ENCODE data around the gene ATG2A. TPM values are rescaled to one million over a fixed set of nuclear protein-coding genes. Genes with fewer than 3 reads are reported as not detected.

Gene ATG2A
- total and polyA plus RNA-seq, 2 of the 8 experiments (the other 6 are each of a cell fraction or from before 2014, with no cell fraction given) = 12.1 to 22.1 TPM

- Histone ChIP-seq H3K23ac (ENCODE audit: insufficient read length) (no peak overlapping the region), H2BK12ac (ENCODE audit: low read depth, low read length) (no peak overlapping the region), H3K4me3 (ENCODE audit: extremely low read depth in 1 of 4, insufficient read depth in 2 of 4, low read depth in 3 of 4, low read length in 4 of 4) (no peak overlapping the region), H3K79me1 (ENCODE audit: low read depth, low read length) (0 out of 2 replicates have a peak, but pooled peaks cover 3% of the 10 kb centered on the region), H3K4ac (replicated peaks; ENCODE audit: insufficient read length, low read depth, low read length) (no peak overlapping the region), H3K27me3 (replicated peaks in 1 of 4; ENCODE audit: control insufficient read depth in 3 of 4, extremely low read depth in 1 of 4, insufficient read depth in 3 of 4, low read length in 3 of 4) (no peaks in the 10 kb centered on the region), H4K5ac (ENCODE audit: insufficient read length, low read depth, low read length) (no peak overlapping the region), H3K27ac (ENCODE audit: low read depth, low read length) (no peak overlapping the region), H2BK5ac (ENCODE audit: low read depth, low read length) (no peak overlapping the region), H4K20me1 (replicated peaks in 1 of 2; ENCODE audit: control insufficient read depth in 1 of 2, insufficient read depth in 2 of 2, low read length in 2 of 2) (no peaks in the 10 kb centered on the region), H2BK20ac (ENCODE audit: low read length) (no peak overlapping the region), H3K23me2 (ENCODE audit: low read depth, low read length) (peaks cover 17% of the 10 kb centered on the region), H3K18ac (ENCODE audit: extremely low read depth, low read length) (no peak overlapping the region), H3K79me2 (ENCODE audit: control insufficient read depth in 1 of 2, insufficient read depth in 2 of 2, low read length in 2 of 2) (no peaks in the 10 kb centered on the region), H3K9ac (replicated peaks in 1 of 4; ENCODE audit: extremely low read depth in 1 of 4, low read depth in 3 of 4, low read length in 3 of 4) (no peak overlapping the region), H2BK15ac (ENCODE audit: low read length) (no peak overlapping the region), H3K14ac (ENCODE audit: insufficient read length) (no peak overlapping the region), H3K36me3 (ENCODE audit: control insufficient read depth in 2 of 4, insufficient read depth in 4 of 4, low read length in 3 of 4) (no peaks in the 10 kb centered on the region), H2BK120ac (replicated peaks; ENCODE audit: low read depth, low read length) (no peak overlapping the region), H4K8ac (ENCODE audit: extremely low read depth, insufficient read depth, low read length) (no peak overlapping the region), H2AFZ (ENCODE audit: low read length) (no peak overlapping the region), H2AK5ac (ENCODE audit: low read depth, low read length) (no peak overlapping the region), H3K9me3 (ENCODE audit: insufficient read depth in 2 of 2, low read depth in 1 of 2, low read length in 1 of 2) (no peaks in the 10 kb centered on the region), H4K91ac (replicated peaks; ENCODE audit: insufficient read length, low read length) (no peak overlapping the region), H3K4me2 (ENCODE audit: insufficient read depth in 1 of 2, low read depth in 2 of 2, low read length in 2 of 2) (no peak overlapping the region), H3K4me1 (replicated peaks in 1 of 4; ENCODE audit: control insufficient read depth in 3 of 4, insufficient read depth in 4 of 4, low read length in 3 of 4) (peaks cover 0 to 17% (median 8%) of the 10 kb centered on the region in 4 experiments; a peak in 6 of 7 replicates), H3K56ac (replicated peaks; ENCODE audit: insufficient read length, low read depth, low read length) (no peak overlapping the region)
- DNase-seq (ENCODE audit: low read depth in 1 of 2, low spot score in 2 of 2) = no peak
- ChIA-PET POLR2A (ENCODE audit: partially characterized antibody) (interaction anchor here (0.6 to 0.9 kb wide), 2 partner anchors 11 to 42 kb away, joined by 3 to 4 read pairs; no protein-coding TSS in a partner anchor), CTCF (ENCODE audit: partially characterized antibody) (interaction anchor here (0.6 to 6.1 kb wide), 10 partner anchors 9 to 259 kb away, joined by 3 to 37 read pairs (median 4); partner anchors contain the start of gene BATF2)
- FAIRE-seq = no peak
- WGBS, 2 experiments (ENCODE audit: extremely low coverage in 1 of 2, insufficient coverage in 1 of 2, insufficient read length in 1 of 2, insufficient replicate concordance in 2 of 2, low coverage in 1 of 2, low lambda C conversion rate in 2 of 2, missing lambda C conversion rate in 1 of 2) = 91% methylated on average over 8 of the region's 8 CpGs; no CpG with 5 or more reads in 1 of the 2 experiments
- no peak for TF ChIP-seq HDAC2 (IDR thresholded peaks at IDR 0.05; ENCODE audit: borderline replicate concordance in 1 of 2, low read depth in 2 of 2, low read length in 2 of 2)
- TF ChIP-seq POLR2A (IDR thresholded peaks at IDR 0.05; ENCODE audit: control extremely low read depth in 1 of 2, low read depth in 2 of 2, low read length in 2 of 2) = no peak
Measured at GRCh38 chr11:64919627-64920026, 2.6 kb upstream of the ATG2A start.
